ENCODE results near the gene ELAVL2.
"Not testable (repeated sequence)": the region's sequence is repeated elsewhere in the genome, so short reads cannot be mapped to it uniquely, and the experiment has no call there.

- TF ChIP-seq, protein P1, sequence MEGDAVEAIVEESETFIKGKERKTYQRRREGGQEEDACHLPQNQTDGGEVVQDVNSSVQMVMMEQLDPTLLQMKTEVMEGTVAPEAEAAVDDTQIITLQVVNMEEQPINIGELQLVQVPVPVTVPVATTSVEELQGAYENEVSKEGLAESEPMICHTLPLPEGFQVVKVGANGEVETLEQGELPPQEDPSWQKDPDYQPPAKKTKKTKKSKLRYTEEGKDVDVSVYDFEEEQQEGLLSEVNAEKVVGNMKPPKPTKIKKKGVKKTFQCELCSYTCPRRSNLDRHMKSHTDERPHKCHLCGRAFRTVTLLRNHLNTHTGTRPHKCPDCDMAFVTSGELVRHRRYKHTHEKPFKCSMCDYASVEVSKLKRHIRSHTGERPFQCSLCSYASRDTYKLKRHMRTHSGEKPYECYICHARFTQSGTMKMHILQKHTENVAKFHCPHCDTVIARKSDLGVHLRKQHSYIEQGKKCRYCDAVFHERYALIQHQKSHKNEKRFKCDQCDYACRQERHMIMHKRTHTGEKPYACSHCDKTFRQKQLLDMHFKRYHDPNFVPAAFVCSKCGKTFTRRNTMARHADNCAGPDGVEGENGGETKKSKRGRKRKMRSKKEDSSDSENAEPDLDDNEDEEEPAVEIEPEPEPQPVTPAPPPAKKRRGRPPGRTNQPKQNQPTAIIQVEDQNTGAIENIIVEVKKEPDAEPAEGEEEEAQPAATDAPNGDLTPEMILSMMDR (IDR thresholded peaks at IDR 0.05), result not testable (repeated sequence)
- TF ChIP-seq POLR2A (IDR thresholded peaks at IDR 0.05), result not testable (repeated sequence)
Observed at GRCh38 chr9:23723048-23723447, 103.0 kb downstream of the ELAVL2 start.
